ENCODE data around the gene LRFN3. TPM values are rescaled to one million over a fixed set of nuclear protein-coding genes. Genes with fewer than 3 reads are reported as not detected.

The LRFN3 gene
- total and polyA plus RNA-seq, 2 of the 13 experiments (the other 11 are each of a cell fraction or from before 2014, with no cell fraction given) = 0.74 to 1.6 TPM

DNA sequence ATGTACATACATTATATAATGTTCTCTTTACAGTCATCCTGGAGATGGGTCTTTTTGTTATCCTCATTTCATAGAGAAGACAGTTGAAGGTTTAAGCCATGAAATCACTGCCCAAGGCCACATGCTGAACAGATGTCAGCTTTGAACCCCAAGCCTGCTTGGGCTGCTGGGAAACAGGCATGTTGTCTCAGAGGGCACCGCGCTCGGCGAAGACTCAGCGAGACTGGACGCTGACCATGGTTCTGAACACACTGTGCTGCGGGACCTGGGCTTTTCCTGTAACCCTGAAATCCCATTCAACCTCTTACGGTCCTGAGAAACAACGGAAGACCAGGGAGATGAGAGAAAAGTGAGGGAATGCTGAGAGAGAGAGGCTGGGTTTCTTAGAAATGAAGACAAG lies 27.3 kb downstream of the LRFN3 start (continued):
- no peak for TF ChIP-seq PLSCR1 (CRISPR knock-in tag; IDR thresholded peaks at IDR 0.05; ENCODE audit: borderline replicate concordance)
- TF ChIP-seq SOX5 (CRISPR knock-in tag; IDR thresholded peaks at IDR 0.05; ENCODE audit: borderline replicate concordance) = peak; percentile 39; the same call in 1 of the 2 replicates
- TF ChIP-seq E2F2 (CRISPR knock-in tag; IDR thresholded peaks at IDR 0.05; ENCODE audit: borderline replicate concordance) = peak; percentile 54; the same call in 1 of the 2 replicates
- TF ChIP-seq, protein P1, sequence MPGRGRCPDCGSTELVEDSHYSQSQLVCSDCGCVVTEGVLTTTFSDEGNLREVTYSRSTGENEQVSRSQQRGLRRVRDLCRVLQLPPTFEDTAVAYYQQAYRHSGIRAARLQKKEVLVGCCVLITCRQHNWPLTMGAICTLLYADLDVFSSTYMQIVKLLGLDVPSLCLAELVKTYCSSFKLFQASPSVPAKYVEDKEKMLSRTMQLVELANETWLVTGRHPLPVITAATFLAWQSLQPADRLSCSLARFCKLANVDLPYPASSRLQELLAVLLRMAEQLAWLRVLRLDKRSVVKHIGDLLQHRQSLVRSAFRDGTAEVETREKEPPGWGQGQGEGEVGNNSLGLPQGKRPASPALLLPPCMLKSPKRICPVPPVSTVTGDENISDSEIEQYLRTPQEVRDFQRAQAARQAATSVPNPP (CRISPR knock-in tag; IDR thresholded peaks at IDR 0.05) = no peak
- peak; percentile 61; the same call in 1 of the 2 replicates for TF ChIP-seq IKZF5 (CRISPR knock-in tag; IDR thresholded peaks at IDR 0.05)
- TF ChIP-seq MED1 (CRISPR knock-in tag; IDR thresholded peaks at IDR 0.05) = peak; percentile 68
- no peak for TF ChIP-seq ZNF432 (CRISPR knock-in tag; IDR thresholded peaks at IDR 0.05; ENCODE audit: borderline replicate concordance)
- TF ChIP-seq, protein P2, sequence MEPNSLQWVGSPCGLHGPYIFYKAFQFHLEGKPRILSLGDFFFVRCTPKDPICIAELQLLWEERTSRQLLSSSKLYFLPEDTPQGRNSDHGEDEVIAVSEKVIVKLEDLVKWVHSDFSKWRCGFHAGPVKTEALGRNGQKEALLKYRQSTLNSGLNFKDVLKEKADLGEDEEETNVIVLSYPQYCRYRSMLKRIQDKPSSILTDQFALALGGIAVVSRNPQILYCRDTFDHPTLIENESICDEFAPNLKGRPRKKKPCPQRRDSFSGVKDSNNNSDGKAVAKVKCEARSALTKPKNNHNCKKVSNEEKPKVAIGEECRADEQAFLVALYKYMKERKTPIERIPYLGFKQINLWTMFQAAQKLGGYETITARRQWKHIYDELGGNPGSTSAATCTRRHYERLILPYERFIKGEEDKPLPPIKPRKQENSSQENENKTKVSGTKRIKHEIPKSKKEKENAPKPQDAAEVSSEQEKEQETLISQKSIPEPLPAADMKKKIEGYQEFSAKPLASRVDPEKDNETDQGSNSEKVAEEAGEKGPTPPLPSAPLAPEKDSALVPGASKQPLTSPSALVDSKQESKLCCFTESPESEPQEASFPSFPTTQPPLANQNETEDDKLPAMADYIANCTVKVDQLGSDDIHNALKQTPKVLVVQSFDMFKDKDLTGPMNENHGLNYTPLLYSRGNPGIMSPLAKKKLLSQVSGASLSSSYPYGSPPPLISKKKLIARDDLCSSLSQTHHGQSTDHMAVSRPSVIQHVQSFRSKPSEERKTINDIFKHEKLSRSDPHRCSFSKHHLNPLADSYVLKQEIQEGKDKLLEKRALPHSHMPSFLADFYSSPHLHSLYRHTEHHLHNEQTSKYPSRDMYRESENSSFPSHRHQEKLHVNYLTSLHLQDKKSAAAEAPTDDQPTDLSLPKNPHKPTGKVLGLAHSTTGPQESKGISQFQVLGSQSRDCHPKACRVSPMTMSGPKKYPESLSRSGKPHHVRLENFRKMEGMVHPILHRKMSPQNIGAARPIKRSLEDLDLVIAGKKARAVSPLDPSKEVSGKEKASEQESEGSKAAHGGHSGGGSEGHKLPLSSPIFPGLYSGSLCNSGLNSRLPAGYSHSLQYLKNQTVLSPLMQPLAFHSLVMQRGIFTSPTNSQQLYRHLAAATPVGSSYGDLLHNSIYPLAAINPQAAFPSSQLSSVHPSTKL (CRISPR knock-in tag; IDR thresholded peaks at IDR 0.05) = peak; percentile 57; the same call in 1 of the 2 replicates
- peak; percentile 99 for TF ChIP-seq MIER2 (CRISPR knock-in tag; IDR thresholded peaks at IDR 0.05)
- TF ChIP-seq TGIF2 (CRISPR knock-in tag; IDR thresholded peaks at IDR 0.05) = peak; percentile 83
- peak; percentile 86 for TF ChIP-seq MEIS2 (CRISPR knock-in tag; IDR thresholded peaks at IDR 0.05)
- TF ChIP-seq ZNF180 (CRISPR knock-in tag; IDR thresholded peaks at IDR 0.05; ENCODE audit: borderline replicate concordance, low read depth) = no peak
- TF ChIP-seq ZNF557 (CRISPR knock-in tag; IDR thresholded peaks at IDR 0.05) = peak; percentile 87; the same call in 1 of the 2 replicates
- TF ChIP-seq ARHGAP35 (CRISPR knock-in tag; IDR thresholded peaks at IDR 0.05; ENCODE audit: borderline replicate concordance) = peak; percentile 55; the same call in 1 of the 2 replicates
- TF ChIP-seq MTF1 (CRISPR knock-in tag; IDR thresholded peaks at IDR 0.05) = peak; percentile 49; the same call in 1 of the 2 replicates
- peak; percentile 55; the same call in 1 of the 2 replicates for TF ChIP-seq ZNF777 (CRISPR knock-in tag; IDR thresholded peaks at IDR 0.05)
- TF ChIP-seq, protein P3, sequence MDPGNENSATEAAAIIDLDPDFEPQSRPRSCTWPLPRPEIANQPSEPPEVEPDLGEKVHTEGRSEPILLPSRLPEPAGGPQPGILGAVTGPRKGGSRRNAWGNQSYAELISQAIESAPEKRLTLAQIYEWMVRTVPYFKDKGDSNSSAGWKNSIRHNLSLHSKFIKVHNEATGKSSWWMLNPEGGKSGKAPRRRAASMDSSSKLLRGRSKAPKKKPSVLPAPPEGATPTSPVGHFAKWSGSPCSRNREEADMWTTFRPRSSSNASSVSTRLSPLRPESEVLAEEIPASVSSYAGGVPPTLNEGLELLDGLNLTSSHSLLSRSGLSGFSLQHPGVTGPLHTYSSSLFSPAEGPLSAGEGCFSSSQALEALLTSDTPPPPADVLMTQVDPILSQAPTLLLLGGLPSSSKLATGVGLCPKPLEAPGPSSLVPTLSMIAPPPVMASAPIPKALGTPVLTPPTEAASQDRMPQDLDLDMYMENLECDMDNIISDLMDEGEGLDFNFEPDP (CRISPR knock-in tag; conservative IDR thresholded peaks at IDR 0.05) = 0 out of 2 replicates have a peak, but pooled peaks have one; percentile 37
- 0 out of 2 replicates have a peak, but pooled peaks have one; percentile 30 for TF ChIP-seq CBX5 (CRISPR knock-in tag; IDR thresholded peaks at IDR 0.05; ENCODE audit: borderline replicate concordance)
- TF ChIP-seq SP2 (CRISPR knock-in tag; IDR thresholded peaks at IDR 0.05) = no peak
- TF ChIP-seq ZNF33B (CRISPR knock-in tag; IDR thresholded peaks at IDR 0.05) = 0 out of 2 replicates have a peak, but pooled peaks have one; percentile 36

All from HepG2 (cell line).